ENCODE data around the gene HLTF. TPM values are rescaled to one million over a fixed set of nuclear protein-coding genes. Genes with fewer than 3 reads are reported as not detected.

Gene HLTF
- total RNA-seq, 4 donors from 2014 or later, result 13.7 to 17.0 (median 15.5) TPM

DNA sequence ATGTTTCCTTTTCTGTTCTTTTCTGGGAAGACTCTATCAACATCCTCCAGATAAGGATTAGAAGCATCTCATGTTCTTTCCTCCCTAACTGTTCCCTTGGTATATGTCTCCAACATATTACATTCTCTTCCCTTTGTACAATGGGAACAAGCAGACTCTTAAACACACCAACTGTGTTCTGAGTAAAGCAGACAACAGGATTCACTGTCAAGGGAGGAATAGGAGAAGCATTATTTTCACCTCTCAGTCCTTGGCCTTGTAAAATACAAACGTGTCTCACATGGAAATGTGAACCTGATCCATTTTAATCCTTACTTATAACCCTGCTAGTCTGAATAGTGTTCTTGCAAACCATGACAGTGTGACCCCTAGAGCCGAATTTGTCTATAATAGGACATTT lies 75.4 kb downstream of the HLTF start:
- TF ChIP-seq, protein P1, sequence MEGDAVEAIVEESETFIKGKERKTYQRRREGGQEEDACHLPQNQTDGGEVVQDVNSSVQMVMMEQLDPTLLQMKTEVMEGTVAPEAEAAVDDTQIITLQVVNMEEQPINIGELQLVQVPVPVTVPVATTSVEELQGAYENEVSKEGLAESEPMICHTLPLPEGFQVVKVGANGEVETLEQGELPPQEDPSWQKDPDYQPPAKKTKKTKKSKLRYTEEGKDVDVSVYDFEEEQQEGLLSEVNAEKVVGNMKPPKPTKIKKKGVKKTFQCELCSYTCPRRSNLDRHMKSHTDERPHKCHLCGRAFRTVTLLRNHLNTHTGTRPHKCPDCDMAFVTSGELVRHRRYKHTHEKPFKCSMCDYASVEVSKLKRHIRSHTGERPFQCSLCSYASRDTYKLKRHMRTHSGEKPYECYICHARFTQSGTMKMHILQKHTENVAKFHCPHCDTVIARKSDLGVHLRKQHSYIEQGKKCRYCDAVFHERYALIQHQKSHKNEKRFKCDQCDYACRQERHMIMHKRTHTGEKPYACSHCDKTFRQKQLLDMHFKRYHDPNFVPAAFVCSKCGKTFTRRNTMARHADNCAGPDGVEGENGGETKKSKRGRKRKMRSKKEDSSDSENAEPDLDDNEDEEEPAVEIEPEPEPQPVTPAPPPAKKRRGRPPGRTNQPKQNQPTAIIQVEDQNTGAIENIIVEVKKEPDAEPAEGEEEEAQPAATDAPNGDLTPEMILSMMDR (IDR thresholded peaks at IDR 0.05; ENCODE audit: low read depth), result no peak

DNA sequence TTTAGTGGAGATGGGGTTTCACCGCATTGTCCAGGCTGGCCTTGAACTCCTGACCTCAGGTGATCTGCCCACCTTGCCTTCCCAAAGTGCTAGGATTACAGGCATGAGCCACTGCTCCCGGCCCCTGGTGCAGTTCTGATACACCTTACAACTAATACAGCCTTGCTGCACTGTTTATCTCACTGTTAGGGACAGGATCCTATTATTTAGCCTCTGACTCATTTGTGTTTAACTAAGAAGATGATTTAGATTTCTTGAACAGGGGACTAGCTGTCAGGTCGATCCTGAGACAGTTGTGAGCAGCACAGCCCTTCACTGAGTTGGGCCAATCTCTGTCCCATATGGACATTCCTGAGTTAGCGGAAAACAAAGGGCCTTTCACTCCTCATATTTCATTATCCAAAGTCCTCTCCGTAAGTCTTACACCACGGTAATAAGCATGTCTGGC lies 75.8 kb downstream of the HLTF start:
- TF ChIP-seq, protein P1 (IDR thresholded peaks at IDR 0.05; ENCODE audit: low read depth), result no peak

DNA sequence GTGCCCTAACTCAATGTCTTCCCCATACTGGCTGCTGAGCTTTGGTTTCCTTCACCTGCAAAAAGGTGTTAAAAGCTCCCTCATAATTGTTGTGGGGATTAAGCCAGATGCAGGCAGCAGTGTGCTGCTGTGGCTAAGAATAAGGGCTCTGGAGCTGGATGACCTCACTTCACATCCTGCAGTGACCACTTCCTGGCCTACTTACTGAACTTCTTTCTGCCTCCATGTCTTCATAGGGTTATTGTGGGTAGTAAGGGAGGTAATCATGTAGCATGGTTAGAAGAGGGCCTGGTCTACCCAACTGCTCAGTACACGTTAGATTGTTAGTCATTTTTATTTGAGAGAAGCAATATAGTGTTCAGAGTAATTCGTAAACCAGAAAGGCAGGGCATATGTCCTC lies 76.6 kb downstream of the HLTF start:
- TF ChIP-seq, protein P1 (IDR thresholded peaks at IDR 0.05; ENCODE audit: low read depth), result no peak

DNA sequence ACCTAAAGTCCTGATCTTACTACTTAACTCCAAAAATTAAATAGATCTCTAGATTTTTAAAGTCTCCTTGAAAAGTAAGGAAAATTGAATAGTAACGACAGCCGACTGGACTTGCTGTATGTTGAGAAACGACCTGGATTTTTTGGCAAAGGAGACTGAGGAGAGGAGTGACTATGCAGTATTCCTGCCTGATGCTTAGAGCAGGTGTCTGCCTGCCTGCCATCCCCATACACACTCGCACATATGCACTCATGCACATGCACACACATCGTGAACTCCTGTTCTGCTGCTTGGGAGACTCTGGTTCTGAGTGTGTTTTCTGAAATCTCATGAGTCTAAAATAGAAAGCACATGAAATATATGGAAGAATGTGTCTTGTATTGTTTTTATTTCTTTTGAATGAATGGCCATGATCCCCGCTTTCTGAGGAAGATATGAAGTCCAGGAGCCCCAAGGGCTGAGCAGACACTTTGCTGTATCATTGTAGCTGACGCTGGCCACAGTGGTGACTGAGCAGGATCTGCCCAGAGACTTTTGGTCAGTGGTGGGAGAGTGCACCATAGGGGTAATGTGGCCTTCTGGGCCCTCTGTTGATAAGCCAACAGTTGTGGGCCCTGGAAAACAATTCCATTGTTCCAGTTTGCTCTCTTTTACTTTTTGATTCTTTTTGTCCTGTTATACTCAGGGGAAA lies 78.6 kb downstream of the HLTF start:
- TF ChIP-seq, protein P1 (IDR thresholded peaks at IDR 0.05; ENCODE audit: low read depth), result no peak

DNA sequence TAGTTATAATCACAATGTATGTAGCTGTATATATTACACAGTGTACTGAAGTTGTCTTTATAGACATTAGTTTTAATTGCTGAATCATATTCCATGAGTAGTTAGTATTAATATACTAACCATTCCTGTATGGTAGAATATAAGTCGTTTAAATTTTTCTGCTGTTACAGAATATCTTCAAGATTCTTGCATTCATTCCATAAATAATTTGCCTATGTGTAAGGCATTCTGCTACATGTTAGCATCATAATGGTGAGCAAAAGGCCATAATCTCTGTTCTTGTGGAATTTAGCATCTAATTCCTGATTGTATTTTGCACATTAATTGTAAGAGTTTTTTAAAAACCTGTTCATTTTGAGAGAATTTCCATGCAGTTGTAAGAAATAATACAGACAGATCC lies 80.9 kb downstream of the HLTF start:
- TF ChIP-seq, protein P1 (IDR thresholded peaks at IDR 0.05; ENCODE audit: low read depth), result no peak

DNA sequence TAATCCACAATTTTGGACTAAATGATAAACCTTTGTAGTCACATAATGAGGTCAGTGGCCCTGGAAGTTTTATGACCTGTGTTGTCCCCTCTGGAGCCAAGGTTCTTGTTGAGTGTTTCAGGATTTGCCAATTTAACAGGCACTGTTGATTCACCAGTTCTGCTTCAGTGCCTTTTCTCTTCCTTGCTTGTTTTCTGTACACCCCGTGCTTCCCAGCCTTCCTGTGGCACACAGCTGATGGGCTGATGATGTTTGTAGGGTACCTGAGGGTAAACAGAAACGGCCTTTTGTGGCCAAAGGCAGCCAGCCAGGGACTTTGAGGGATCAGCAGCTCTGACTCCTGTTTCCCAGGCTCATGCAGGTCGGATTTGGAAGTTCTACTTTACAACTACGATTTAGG lies 81.7 kb downstream of the HLTF start:
- TF ChIP-seq, protein P1 (IDR thresholded peaks at IDR 0.05; ENCODE audit: low read depth), result no peak

DNA sequence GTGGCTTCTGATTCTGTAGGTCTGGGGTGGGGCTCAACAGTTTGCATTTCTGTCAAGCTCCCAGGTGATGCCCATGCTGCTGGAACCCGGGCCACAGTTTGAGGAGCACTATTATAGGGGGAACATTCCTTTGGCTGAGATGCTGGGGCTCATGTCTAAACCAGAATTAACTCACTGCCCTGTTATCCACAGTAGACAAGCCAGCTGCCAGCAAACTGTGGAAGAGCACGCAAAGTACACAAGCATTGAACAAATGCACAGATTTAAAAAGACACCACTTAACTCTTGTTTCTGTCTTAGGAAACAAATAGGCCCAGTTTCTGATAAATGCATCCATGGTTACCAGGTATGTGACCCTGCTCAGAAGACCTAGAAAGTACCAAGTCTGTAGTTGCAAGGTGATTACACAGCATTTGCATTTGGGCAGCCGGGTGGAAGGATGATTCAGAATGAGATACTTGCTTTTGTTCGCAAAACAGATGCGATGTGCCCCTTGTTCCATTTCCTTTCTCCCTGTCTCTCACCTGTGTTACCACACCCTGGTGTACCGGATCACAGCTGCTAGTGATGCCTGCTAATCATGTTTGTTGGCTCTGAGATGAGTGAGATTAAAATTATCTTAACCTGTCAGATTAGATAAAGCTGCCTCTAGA lies 82.6 kb downstream of the HLTF start:
- TF ChIP-seq, protein P1 (IDR thresholded peaks at IDR 0.05; ENCODE audit: low read depth), result no peak

Measured in subcutaneous adipose tissue (tissue), 4 donors.